NK-92 (cell line): ENCODE data around the gene RNF151.
A peak's percentile ranks its signal among the peaks of the same experiment; 100 is the strongest.
"Not testable (repeated sequence)": the region's sequence is repeated elsewhere in the genome, so short reads cannot be mapped to it uniquely, and the experiment has no call there.

ENCODE experiments used
- DNase-seq: peaks from one replicate; lab custom pipeline; 2025; ENCODE audit not compliant: unreplicated experiment; lab: John Stamatoyannopoulos, UW

Gene RNF151

GRCh38 chr16:1959269-1960039 lies 7.2 kb upstream of the RNF151 start, which contains the start of gene NDUFB10:
TSS of gene NDUFB10 (plus strand) at chr16:1959538. CDS start at chr16:1959625, 87 bp downstream.
- DNase-seq, result no peak

- no peak for DNase-seq
Observed at GRCh38 chr16:1960665-1961630, 5.7 kb upstream of the RNF151 start.

GRCh38 chr16:1961651-1962067 lies 5.0 kb upstream of the RNF151 start:
- no peak for DNase-seq

GRCh38 chr16:1962161-1963153 lies 4.2 kb upstream of the RNF151 start:
- not testable (repeated sequence) for DNase-seq

GRCh38 chr16:1963806-1964505 lies 2.7 kb upstream of the RNF151 start:
- no peak for DNase-seq

- DNase-seq, result peak; percentile 90
Observed at GRCh38 chr16:1964506-1965395, 1.9 kb upstream of the RNF151 start, which contains the start of gene RPS2. TSS of gene RPS2 (minus strand) at chr16:1964826. CDS start at chr16:1964625, 201 bp downstream.

GRCh38 chr16:1965396-1966001 lies 1.2 kb upstream of the RNF151 start:
- no peak for DNase-seq

- DNase-seq, result no peak
Observed at GRCh38 chr16:1968146-1968953, 1.7 kb downstream of the RNF151 start.

GRCh38 chr16:1971796-1972489 lies 5.3 kb downstream of the RNF151 start, which contains the start of gene TBL3:
TSS of gene TBL3 (plus strand) at chr16:1972053. CDS start at chr16:1972165, 112 bp downstream.
- peak; percentile 84 for DNase-seq

- no peak for DNase-seq
Observed at GRCh38 chr16:1972490-1972877, 5.8 kb downstream of the RNF151 start.

GRCh38 chr16:1973461-1974156 lies 7.0 kb downstream of the RNF151 start:
- no peak for DNase-seq

- DNase-seq, result no peak
Observed at GRCh38 chr16:1974157-1975070, 7.8 kb downstream of the RNF151 start.

- DNase-seq, result no peak
Observed at GRCh38 chr16:1975432-1976215, 9.0 kb downstream of the RNF151 start.

GRCh38 chr16:1976216-1976520 lies 9.5 kb downstream of the RNF151 start:
- no peak for DNase-seq
